Keratinocyte (primary cell): ENCODE results near the gene TMEM233.

Source experiments
- CTCF ChIP-seq, 3 experiments: IDR thresholded peaks in 1 of 3; conservative IDR thresholded peaks in 1 of 3; optimal IDR thresholded peaks in 1 of 3; 2 replicates in 2 of 3; 3 replicates in 1 of 3; pipeline versions ENCODE3 to v1.5.1; 2011; ENCODE audit warnings: low read length in 3 of 3, mild to moderate bottlenecking in 3 of 3, moderate library complexity in 2 of 3, control low read depth in 1 of 3, inconsistent platforms in 1 of 3; ENCODE audit not compliant: insufficient read depth in 2 of 3; ENCODE audit errors: extremely low read depth in 1 of 3
- EZH2 ChIP-seq: IDR thresholded peaks from one replicate; pipeline ENCODE4 v1.6.1; 2012; ENCODE audit warnings: inconsistent platforms, mild to moderate bottlenecking, low read length, moderate library complexity

- no peak for TF ChIP-seq CTCF (optimal IDR thresholded peaks at IDR 0.05 in 1 of 3, IDR thresholded peaks at IDR 0.05 in 1 of 3, conservative IDR thresholded peaks at IDR 0.05 in 1 of 3; ENCODE audit: extremely low read depth in 1 of 3, insufficient read depth in 2 of 3, low read length in 3 of 3)
- no peak for TF ChIP-seq EZH2
Observed at GRCh38 chr12:119578112-119578511, 15.5 kb upstream of the TMEM233 start.
